Activated CD4-positive, CD25-positive, alpha-beta regulatory T cell treated with anti-CD3 and anti-CD28 coated beads, Interleukin-2, amount 50 U/mL, for 72 hours (primary cell): ENCODE results near the gene TECTA.

Experiments
- DNase-seq: peaks from one replicate; pipeline ENCODE4 v3.0.0; 2021

TECTA gene, protein sequence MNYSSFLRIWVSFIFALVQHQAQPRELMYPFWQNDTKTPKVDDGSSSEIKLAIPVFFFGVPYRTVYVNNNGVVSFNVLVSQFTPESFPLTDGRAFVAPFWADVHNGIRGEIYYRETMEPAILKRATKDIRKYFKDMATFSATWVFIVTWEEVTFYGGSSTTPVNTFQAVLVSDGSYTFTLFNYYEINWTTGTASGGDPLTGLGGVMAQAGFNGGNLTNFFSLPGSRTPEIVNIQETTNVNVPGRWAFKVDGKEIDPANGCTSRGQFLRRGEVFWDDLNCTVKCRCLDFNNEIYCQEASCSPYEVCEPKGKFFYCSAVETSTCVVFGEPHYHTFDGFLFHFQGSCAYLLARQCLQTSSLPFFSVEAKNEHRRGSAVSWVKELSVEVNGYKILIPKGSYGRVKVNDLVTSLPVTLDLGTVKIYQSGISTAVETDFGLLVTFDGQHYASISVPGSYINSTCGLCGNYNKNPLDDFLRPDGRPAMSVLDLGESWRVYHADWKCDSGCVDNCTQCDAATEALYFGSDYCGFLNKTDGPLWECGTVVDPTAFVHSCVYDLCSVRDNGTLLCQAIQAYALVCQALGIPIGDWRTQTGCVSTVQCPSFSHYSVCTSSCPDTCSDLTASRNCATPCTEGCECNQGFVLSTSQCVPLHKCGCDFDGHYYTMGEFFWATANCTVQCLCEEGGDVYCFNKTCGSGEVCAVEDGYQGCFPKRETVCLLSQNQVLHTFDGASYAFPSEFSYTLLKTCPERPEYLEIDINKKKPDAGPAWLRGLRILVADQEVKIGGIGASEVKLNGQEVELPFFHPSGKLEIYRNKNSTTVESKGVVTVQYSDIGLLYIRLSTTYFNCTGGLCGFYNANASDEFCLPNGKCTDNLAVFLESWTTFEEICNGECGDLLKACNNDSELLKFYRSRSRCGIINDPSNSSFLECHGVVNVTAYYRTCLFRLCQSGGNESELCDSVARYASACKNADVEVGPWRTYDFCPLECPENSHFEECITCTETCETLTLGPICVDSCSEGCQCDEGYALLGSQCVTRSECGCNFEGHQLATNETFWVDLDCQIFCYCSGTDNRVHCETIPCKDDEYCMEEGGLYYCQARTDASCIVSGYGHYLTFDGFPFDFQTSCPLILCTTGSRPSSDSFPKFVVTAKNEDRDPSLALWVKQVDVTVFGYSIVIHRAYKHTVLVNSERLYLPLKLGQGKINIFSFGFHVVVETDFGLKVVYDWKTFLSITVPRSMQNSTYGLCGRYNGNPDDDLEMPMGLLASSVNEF (N-terminal part only)

DNA sequence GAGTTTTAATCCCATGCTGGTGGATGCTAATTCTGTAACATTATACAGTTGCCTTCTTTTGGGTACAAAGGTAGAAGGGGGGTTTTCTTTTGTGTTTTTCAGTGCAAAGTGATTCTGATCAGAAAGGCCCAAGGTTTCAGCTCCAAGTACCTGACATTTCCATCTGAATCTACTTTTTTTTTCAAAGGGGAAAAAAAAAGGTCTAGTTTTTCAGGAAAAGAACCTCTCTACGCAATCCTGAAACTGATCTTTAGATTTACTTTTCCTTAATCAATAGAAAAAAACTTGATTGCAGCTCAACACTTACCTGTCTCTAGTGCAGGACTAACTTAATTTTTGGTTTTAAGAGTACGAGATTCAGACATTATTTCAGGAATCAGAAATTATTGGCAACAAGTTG is at the start of gene TECTA:
TECTA (plus strand) TSS at position 301 of the 400 bp plus-strand sequence. CDS start 1,423 bp downstream, outside the sequence.
- no peak for DNase-seq

DNA sequence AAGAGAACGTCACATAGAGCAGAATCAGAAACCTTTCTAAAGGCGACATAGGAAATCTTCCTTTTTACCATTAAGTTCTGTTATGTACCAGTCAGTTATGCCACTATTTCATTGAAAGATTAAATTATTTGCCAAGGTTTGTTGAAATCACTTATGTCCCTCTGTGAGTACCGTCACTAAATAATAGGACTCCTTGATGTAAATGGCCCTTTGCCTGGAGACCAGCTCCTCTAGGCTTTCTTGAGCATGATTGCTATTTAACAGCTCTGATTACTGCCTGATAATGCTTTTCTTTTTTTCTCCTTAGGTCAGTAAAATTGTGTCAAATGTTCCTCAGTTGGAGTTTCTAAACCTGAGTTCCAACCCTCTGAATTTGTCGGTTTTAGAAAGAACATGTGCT is 47.8 kb upstream of the TECTA start:
- DNase-seq, result no peak

DNA sequence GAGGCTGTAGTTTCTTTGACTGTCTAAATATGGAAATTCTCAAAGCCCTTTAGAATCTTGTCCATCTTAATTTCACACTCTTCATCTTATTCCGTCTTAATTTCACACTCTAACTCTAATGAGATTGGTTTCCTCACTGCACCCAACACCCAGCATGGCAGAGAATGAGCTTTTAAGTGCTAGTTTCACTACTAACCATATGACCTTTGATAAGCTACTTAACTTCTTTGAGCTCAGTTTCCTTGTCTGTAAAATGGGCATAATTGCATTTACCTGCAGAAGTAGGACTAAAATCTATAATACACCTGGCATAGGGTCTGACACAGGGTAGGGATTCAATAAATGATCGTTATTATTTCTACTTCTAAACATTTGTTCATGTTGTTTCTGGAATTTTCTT is 46.8 kb upstream of the TECTA start:
- no peak for DNase-seq

DNA sequence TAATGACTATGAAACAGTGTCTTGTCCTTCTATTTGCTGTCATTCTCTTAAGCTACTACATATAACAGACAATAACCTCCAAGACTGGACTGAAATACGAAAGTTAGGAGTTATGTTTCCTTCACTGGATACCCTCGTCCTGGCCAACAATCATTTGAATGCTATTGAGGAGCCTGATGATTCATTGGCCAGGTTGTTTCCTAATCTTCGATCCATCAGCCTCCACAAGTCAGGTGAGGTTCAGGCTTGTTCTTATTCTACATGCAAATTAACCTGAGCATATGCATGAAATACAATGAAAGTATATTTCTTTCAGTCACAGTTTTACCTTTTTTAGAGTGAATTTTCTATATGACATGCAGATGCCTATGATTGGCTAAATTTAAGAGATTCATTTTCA is 46.0 kb upstream of the TECTA start:
- no peak for DNase-seq

DNA sequence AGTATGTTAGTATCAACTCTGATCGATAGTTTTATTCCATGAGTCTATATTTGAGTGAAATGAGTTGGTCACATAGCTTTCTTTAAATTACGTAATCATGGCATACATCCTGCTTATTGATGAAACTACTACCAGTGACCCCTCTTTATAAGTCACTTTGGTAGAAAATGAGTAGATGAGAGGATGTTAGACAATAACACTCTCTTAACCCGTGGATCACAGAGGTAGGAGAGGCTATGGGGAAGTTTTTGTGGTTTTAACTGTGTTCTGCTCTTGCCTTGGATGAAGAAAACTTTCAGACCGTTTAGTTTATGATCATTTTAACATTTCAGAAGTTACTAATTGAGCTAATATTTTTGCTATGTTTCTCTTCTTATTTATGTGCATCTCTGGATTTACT is 43.1 kb upstream of the TECTA start:
- DNase-seq, result no peak

DNA sequence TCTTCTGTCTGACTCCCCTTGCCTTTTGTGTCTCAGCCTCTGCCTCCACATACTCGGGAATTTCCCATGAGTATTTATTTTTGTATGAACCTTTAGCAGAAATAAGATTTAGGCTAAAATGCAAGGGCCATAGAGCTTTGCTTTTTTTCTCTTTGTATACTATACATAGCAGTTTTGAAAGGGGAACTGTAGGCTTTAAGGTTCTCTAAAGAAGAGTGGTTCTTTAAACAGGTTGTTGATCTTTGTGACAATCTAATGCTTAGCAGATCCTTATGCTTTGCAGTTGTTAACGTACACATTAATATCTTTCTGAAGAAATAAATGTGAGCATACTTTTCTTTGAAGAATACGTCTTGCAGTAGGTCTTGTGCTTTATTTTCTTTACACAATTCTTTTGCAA is 42.1 kb upstream of the TECTA start:
- DNase-seq, result no peak

DNA sequence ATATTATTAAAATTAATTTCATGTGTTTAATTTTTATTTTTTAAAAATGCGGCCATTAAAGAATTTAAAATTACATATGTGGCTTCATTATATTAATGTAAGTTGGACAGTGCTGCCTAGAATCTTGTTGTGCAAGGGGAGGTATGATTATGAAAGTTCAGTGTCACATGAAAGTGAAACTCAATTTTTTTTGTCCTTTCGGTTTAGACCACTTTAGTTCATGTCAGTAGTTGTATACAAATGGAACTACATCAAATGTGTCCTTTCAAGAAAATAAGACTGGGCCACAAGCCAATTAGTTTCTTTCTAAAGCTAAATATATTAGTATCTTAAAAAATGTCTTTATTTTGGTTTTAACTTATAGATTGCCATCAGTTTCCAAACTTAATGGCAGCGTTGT is 41.4 kb upstream of the TECTA start:
- no peak for DNase-seq

DNA sequence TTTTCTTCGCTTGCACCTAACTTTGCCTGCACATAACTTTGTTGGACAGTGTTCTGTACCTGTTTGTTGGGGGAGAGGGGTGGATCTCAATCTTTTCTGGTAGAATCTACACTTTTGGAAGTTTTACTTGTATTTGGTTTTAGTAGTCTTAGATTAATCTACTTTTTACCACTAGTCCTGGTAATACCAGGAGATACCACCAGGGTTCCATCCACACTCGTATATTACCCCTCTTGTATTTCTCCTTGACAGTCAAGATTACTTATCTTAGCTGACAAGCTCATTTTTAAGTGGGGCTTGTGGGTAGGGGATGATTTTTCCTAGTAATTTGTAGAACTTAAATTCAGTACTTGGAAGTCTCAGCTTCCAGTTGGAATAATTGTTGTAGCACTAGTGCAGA is 37.3 kb upstream of the TECTA start:
- no peak for DNase-seq

DNA sequence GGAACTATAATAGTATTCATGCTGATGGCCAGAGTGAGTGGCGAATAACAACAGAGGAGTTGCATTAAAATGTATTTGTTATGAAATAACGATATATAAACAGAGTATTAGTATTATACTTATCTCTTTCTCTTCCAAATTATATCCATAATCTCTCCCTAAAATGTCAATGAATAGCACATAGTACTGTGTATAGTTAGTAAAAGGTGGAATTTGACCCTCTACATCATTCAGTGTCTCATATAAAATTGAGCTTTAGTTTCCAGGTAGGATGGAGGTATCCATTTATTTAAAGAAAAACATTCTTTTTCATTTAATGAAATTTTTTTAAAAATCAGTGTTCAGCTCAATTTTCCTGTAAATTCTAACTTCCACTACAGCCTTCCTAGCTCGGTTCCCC is 34.4 kb upstream of the TECTA start:
- DNase-seq, result no peak

DNA sequence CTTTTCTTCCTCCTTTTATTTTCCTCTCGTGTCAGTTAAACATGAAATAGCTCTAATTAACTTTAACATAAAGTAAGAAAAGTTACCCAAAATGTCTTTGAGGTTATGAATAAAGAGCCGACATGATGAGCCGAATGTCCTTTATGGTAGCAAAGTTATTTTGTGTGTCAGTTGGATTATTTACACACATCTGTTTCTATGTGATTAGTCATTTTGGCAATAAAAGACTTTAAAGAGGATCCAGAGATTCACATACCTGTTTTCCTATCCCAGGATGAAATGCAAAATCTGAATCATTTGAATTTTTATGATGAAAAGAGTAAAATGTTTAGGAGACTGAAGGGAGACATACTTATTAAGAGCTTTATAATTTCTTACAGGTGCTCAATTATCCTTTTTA is 34.0 kb upstream of the TECTA start:
- no peak for DNase-seq

DNA sequence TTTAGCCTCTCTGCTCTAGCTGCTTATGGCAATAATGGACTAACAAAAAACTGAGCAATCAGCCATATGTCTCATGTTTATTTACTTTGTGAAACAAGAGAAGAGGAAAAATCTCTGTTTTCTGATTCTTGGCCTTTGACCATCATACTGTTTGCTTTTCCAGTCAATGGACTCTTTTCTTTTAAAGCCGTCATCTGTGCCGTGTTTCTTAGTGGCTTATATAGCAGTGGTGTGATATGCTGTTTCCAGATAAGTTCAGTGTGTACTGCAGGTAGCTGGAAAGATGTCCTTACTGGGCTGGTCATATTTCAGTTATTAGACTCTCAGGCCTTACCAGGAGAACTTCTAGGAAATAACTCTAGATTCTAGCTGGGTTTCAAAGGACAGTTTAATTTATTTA is 33.6 kb upstream of the TECTA start:
- DNase-seq, result no peak

DNA sequence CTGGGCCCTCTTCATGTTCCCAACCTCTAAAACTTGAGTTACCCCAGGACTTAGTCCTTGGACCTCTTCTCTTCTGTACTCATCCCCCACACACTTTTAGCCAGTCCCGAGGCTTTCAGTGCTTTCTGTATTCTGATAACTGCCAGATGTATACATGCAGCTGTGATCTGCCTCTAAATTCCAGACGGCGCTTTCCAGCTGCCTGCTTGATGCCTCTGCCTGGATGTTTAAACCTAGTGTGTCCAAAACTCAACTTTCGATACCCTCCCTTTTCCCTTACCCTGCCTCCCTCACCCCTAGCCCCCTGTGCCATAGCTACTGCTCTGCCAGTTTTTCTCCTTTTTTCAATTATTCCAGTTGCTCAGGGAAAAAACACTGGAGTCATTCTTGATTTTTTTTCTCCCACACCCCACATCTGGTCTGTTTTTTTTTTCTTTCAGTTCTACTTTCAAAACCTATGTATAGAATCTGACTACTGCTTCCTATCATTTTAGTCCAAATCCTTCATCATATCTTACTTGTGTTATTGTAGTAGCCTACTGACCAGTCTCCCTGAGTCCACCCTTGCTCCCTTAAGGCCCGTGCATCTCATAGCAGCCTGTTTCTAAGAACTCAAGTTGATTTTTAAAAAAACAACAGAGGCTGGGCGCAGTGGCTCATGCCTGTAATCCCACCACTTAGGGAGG is 32.9 kb upstream of the TECTA start:
- no peak for DNase-seq

DNA sequence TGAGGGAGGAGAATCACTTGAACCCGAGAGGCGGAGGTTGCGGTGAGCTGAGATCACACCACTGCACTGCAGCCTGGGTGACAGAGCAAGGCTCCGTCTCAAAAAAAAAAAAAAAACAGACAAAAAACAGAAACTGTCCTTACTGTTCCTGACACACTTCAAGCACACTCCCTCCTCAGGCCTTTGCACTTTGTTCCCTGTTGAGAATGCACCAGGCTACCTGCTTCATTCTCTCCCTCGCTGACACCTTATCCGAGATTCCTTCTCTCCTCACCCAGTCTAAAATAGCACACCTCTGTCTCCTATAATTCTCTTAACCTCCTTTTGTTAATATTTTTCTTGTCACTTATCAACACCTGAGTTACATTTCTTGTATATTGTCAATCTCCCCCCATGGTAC is 32.3 kb upstream of the TECTA start:
- no peak for DNase-seq

DNA sequence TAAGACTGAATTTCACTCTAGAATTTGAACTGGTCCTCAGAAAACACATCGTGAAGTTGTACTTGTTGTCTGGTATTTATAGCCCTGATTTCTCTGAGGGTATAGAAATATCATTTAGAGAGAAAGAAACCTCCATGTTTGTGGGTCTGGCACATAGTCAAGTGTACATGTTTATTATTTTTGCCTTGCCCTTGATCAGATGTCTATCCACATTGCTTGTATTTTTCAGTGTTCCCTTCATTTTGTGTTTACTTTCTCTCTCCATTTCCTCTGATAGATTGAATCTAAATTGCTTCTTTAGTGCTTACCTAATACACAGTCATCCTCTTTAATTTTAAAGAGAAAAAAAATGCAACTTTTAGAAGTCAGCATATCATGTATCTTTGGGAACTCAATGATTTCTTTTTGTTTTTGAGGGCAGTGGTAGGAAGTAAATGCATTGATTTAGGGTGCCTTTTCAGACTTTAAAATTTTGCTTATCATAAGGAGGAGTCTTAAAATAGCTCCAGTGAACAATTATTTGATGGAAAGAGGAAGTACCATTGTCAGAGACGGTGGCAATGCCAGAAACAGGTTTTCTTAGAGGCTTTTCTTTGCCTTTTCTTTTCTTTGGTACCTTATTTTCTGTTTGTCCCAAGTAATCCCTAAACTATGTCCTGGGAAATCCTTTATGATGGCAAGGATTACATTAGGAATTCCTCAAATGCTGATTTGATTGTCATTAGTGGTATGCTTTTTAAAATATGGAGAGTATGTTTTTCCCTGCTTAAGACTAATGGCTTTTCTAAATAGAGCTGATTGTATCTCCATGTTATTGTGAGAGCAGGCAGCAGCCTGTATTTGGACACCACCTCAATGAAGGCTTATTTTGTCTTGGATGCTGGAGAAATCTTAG is 29.8 kb upstream of the TECTA start:
- DNase-seq, result no peak

DNA sequence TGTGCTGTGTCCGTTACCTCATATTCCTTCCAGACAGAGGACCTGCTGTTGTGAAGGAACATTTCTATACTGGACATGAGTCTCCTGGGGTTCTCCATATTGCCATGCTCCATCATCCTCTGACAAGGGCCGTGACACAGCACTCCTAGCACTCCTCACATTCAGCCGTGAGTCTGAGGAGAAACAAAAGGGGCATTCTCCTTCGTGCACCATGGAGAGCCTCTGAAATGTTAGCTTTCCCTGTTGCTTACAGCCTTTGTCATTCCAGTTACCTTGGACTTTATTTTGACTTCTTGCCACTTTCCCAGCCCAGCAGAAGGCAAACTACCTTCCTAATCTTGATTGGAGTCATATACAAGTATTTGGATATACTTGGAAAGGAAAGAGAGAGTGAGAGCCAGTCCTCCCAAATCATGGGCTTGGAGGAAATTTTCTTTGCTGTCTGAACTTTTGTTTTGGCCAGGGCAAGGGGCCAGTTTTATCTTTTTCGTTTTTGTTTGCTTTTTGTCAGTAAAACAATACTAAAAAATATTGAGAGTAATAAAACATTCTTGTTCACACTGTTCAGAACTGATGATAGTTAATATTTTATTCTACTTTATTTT is 29.1 kb upstream of the TECTA start:
- DNase-seq, result no peak

DNA sequence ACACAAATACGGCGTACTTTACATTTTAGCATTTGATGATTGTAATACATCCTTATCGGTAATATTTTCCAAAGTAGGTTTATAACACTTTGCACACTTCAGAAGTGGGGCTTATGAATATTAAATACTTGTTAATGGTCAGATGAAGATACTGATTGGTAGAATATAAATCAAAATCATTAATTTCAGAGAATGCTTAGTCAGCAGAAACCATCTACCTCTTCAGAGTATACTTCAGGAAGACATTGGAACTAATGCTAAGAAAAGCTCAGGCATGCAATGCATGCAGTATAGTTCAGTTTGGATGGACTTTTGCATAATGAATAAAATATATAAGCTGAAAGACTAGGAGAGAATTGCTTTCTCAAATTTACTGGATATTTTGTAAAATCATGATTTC is 19.7 kb upstream of the TECTA start:
- no peak for DNase-seq

DNA sequence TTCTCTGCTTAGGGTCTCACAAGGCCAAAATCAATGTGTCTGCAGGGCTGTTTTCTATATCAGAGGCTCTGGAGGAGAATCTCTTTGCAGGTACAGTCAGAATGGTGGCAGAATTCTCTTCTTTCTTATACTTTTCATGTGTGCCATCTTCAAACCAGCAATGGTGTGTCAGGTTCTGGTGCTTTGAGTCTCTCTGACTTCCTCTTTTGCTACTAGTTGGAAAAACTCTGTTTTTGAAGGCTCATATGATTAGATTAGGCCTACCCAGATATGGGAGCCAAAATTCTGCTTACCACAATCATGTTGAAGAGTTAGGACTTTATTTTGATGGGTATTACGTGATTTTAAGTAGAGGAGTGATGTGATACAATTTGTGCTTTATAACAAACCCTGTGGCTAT is 18.8 kb upstream of the TECTA start:
- DNase-seq, result no peak

DNA sequence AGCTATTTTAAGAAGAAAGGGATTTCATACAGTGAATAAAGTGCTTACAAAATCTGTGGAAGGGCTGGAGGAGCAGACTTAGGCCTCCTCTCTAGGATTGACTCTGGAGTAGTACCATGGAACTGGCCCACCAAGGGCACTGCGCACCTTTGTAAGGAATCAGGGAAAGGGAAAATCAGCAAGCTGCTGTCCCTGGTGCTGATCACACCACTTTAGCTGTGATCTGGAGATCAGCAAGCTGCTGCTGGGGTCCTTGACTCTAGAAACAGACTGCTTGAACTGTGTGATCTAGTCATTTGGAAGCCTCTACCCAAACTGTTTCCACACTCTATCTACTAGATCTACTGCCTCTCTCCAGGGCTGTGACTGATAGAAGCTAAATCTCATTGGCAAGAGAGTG is 18.4 kb upstream of the TECTA start:
- no peak for DNase-seq

DNA sequence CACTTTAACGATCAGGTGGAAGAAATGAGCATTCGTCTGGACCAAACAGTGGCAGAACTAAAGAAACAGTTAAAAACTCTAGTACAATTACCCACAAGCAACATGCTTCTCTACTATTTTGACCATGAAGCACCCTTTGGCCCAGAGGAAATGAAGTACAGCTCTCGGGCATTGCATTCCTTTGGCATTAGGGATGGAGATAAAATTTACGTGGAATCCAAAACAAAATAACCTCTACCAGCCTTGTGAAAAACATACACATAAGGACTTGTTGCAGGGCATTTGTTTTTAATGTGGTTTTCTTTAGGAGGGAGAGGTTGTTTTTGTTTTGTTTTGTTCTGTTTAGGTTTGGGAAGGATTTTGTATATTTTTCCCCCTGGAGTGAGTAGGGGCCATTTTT is 14.2 kb upstream of the TECTA start:
- DNase-seq, result no peak

DNA sequence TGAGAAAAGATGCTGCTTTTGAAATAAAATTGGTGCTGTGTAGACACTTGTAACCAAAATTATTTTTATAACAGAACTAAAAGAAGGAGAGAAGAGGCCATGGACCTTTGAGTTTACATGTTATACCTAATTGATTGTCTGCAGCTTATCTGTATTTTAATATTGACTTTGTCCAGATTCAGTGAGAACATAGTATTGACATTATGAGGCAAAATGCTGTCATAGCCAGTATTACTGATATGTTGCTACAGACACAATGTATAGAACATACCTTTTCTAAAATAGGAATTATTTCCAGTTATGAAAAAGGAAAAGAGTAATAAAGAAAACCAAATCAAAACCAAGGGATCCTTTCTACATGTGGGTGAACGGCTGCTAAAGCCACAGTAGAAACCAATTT is 11.5 kb upstream of the TECTA start:
- no peak for DNase-seq

DNA sequence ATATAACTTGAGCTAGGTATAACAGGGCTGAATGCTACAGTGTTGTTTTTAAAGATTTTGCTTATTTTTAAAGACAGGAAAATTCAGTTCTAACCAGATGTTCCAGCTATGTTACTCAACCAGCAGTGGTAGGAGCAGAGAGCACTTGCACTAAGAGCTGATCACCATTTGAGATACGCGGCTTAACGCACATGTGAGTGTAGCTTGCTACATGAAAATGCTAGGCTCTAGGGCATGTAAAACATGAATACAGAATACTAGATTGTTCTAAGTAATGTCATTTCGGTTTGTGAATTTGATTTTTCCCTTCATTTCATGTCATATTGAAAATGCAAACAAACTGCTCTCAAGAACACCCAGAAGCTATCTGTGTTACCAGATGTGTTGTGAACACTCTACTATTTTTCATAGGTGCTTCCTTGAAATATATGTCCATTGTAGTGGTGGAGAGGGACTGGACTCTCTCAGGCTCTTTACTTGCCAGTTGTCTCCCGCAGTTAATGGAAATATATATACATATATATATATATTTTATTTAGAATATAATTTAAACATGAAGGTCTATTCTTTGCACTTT is 10.8 kb upstream of the TECTA start:
- no peak for DNase-seq
